Smooth muscle cell (in vitro differentiated cells): ENCODE data around the gene KCNG4. TPM values are rescaled to one million over a fixed set of nuclear protein-coding genes. Genes with fewer than 3 reads are reported as not detected.

ENCODE experiments used
- DNase-seq: peaks from one replicate; lab custom pipeline; 2025; ENCODE audit not compliant: unreplicated experiment; lab: John Stamatoyannopoulos, UW
- H2AFZ ChIP-seq: fragments of 200-600 bp; sonication (generic); 2 replicates; pipeline ENCODE4 v1.6.0; 2016; ENCODE audit warnings: antibody characterized with exemption, low read depth, mild to moderate bottlenecking
- H3F3A ChIP-seq: fragments of 200-600 bp; sonication (generic); 2 replicates; pipeline ENCODE4 v1.6.0; 2017; ENCODE audit warnings: antibody characterized with exemption, low read depth
- H3K27ac ChIP-seq: fragments of 200-600 bp; sonication (generic); 2 replicates; pipeline ENCODE4 v1.5.1; 2016; ENCODE audit warnings: low read depth, mild to moderate bottlenecking
- H3K27me3 ChIP-seq: fragments of 200-600 bp; sonication (generic); 2 replicates; pipeline ENCODE4 v1.6.1; 2016; ENCODE audit warnings: low read depth, mild to moderate bottlenecking
- H3K36me3 ChIP-seq: fragments of 200-600 bp; sonication (generic); 2 replicates; pipeline ENCODE4 v1.5.1; 2016; ENCODE audit warnings: low read depth
- H3K4me1 ChIP-seq: fragments of 200-600 bp; sonication (generic); 2 replicates; pipeline ENCODE4 v1.5.1; 2016; ENCODE audit warnings: low read depth
- H3K4me2 ChIP-seq: fragments of 200-600 bp; sonication (generic); 2 replicates; pipeline ENCODE4 v1.6.0; 2016; ENCODE audit warnings: mild to moderate bottlenecking
- H3K4me3 ChIP-seq: fragments of 200-600 bp; sonication (generic); 2 replicates; pipeline ENCODE4 v1.5.1; 2016; ENCODE audit warnings: mild to moderate bottlenecking
- H3K79me2 ChIP-seq: fragments of 200-600 bp; sonication (generic); 2 replicates; pipeline ENCODE4 v1.6.0; 2016; ENCODE audit warnings: low read depth, mild to moderate bottlenecking
- H3K9ac ChIP-seq: fragments of 200-600 bp; sonication (generic); 2 replicates; pipeline ENCODE4 v1.6.0; 2016; ENCODE audit warnings: low read depth
- H3K9me3 ChIP-seq: fragments of 200-600 bp; sonication (generic); replicated peaks from 2 replicates; pipeline ENCODE4 v1.5.1; 2016; ENCODE audit warnings: low read depth
- H4K20me1 ChIP-seq: fragments of 200-600 bp; sonication (generic); 2 replicates; pipeline ENCODE4 v1.6.0; 2016; ENCODE audit warnings: low read depth
- CTCF ChIP-seq: fragments of 200-600 bp; sonication (generic); IDR thresholded peaks from 2 replicates; pipeline ENCODE4 v1.5.1; 2017; ENCODE audit warnings: borderline replicate concordance, mild to moderate bottlenecking, antibody characterized with exemption; ENCODE audit not compliant: insufficient read depth, poor library complexity, severe bottlenecking
- WGBS: methylation state at CpG from one replicate; pipeline ENCODE4 v1.1.7; 2016; ENCODE audit warnings: low lambda C conversion rate; 5-methylcytosine and 5-hydroxymethylcytosine counted together
- polyA plus RNA-seq: library from polyadenylated mRNA; unstranded; fragments of >200 nt; fragmentation: Nextera tagmentation; extraction: Ambion mirVana; gene quantifications from 2 replicates; pipeline ENCODE4 v1.2.1, GENCODE V29; 2016
- total RNA-seq: library from RNA; depleted of rRNA; stranded (reverse); fragments of >200 nt; gene quantifications from 2 replicates; pipeline ENCODE4 v1.2.3, GENCODE V29; 2014

KCNG4 gene
- total and polyA plus RNA-seq, 2 experiments from 2014 or later: not detected

GRCh38 chr16:84212631-84213030, 27.2 kb downstream of the KCNG4 start:
- no peak for TF ChIP-seq CTCF
- H2AFZ ChIP-seq: no peak overlapping the region
- H3K4me2 ChIP-seq: no peak overlapping the region
- no peaks in the 10 kb centered on the region for H3K79me2 ChIP-seq
- H3K27me3 ChIP-seq: no peaks in the 10 kb centered on the region
- H4K20me1 ChIP-seq: no peaks in the 10 kb centered on the region
- no peaks in the 10 kb centered on the region for H3K36me3 ChIP-seq
- DNase-seq: no peak
- H3K27ac ChIP-seq: no peak overlapping the region
- 89% methylated on average over 4 of the region's 4 CpGs for WGBS
- H3K9ac ChIP-seq: no peak overlapping the region
- no peak overlapping the region for H3K4me3 ChIP-seq
- H3F3A ChIP-seq: no peaks in the 10 kb centered on the region
- no peaks in the 10 kb centered on the region for H3K9me3 ChIP-seq
- H3K4me1 ChIP-seq: no peaks in the 10 kb centered on the region

GRCh38 chr16:84212154-84212553, 27.7 kb downstream of the KCNG4 start:
- Histone ChIP-seq H3K4me1 (no peaks in the 10 kb centered on the region), H3F3A (no peaks in the 10 kb centered on the region), H3K9ac (no peak overlapping the region), H3K36me3 (no peaks in the 10 kb centered on the region), H3K79me2 (no peaks in the 10 kb centered on the region), H3K4me2 (no peak overlapping the region), H3K27me3 (no peaks in the 10 kb centered on the region), H2AFZ (no peak overlapping the region), H3K27ac (no peak overlapping the region), H3K4me3 (no peak overlapping the region), H4K20me1 (no peaks in the 10 kb centered on the region), H3K9me3 (no peaks in the 10 kb centered on the region)
- TF ChIP-seq CTCF: no peak
- no peak for DNase-seq
- WGBS: 83% methylated on average over 4 of the region's 4 CpGs

GRCh38 chr16:84209989-84210388, 29.8 kb downstream of the KCNG4 start:
- H3K27me3 ChIP-seq: no peaks in the 10 kb centered on the region
- no peak overlapping the region for H2AFZ ChIP-seq
- no peaks in the 10 kb centered on the region for H3K36me3 ChIP-seq
- H3K4me3 ChIP-seq: no peak overlapping the region
- no peak for DNase-seq
- no peak overlapping the region for H3K27ac ChIP-seq
- no peak overlapping the region for H3K4me2 ChIP-seq
- H3F3A ChIP-seq: no peaks in the 10 kb centered on the region
- no peak for TF ChIP-seq CTCF
- H3K79me2 ChIP-seq: no peaks in the 10 kb centered on the region
- no peak overlapping the region for H3K9ac ChIP-seq
- no peaks in the 10 kb centered on the region for H3K4me1 ChIP-seq
- H3K9me3 ChIP-seq: no peaks in the 10 kb centered on the region
- WGBS: 78% methylated on average over 2 of the region's 2 CpGs
- H4K20me1 ChIP-seq: no peaks in the 10 kb centered on the region

- Histone ChIP-seq H3F3A (no peaks in the 10 kb centered on the region), H3K9ac (no peak overlapping the region), H3K27me3 (no peaks in the 10 kb centered on the region), H3K79me2 (no peaks in the 10 kb centered on the region), H2AFZ (no peak overlapping the region), H3K9me3 (no peaks in the 10 kb centered on the region), H3K4me1 (no peaks in the 10 kb centered on the region), H3K27ac (no peak overlapping the region), H4K20me1 (no peaks in the 10 kb centered on the region), H3K4me2 (no peak overlapping the region), H3K36me3 (no peaks in the 10 kb centered on the region), H3K4me3 (no peak overlapping the region)
- no peak for DNase-seq
- WGBS: 83% methylated on average over 8 of the region's 8 CpGs
- TF ChIP-seq CTCF: no peak
These were observed 31.9 kb downstream of the KCNG4 start for GRCh38 chr16:84207879-84208278.
